BE2C (cell line): ENCODE measurements around the gene SOX13.

Experiments
- DNase-seq: peaks from one replicate; pipeline ENCODE4 v3.0.0-alpha.2; 2020
- H3K27me3 ChIP-seq: fragments of 250-450 bp; sonication (Bioruptor Pico); 2 replicates; pipeline ENCODE4 v1.5.1; 2020; ENCODE audit warnings: mild to moderate bottlenecking
- H3K36me3 ChIP-seq: fragments of 250-450 bp; sonication (Bioruptor Pico); 2 replicates; pipeline ENCODE4 v1.5.1; 2020; ENCODE audit warnings: mild to moderate bottlenecking
- H3K4me1 ChIP-seq: fragments of 250-450 bp; sonication (Bioruptor Pico); 2 replicates; pipeline ENCODE4 v1.5.1; 2020
- H3K4me3 ChIP-seq: 2 replicates; pipeline ENCODE4 v1.5.1; 2011; ENCODE audit warnings: low read depth, low read length
- H3K9me3 ChIP-seq: fragments of 250-450 bp; sonication (Bioruptor Pico); 2 replicates; pipeline ENCODE4 v1.5.1; 2020
- CTCF ChIP-seq: IDR thresholded peaks from 2 replicates; pipeline ENCODE4 v1.5.1; 2012; ENCODE audit warnings: mild to moderate bottlenecking, low read depth, low read length

SOX13 gene

GRCh38 chr1:204067935-204068334 is 5.0 kb upstream of the SOX13 start:
- Histone ChIP-seq H3K36me3 (no peaks in the 10 kb centered on the region), H3K4me3 (no peak overlapping the region), H3K4me1 (no peaks in the 10 kb centered on the region), H3K27me3 (no peaks in the 10 kb centered on the region), H3K9me3 (no peaks in the 10 kb centered on the region)
- no peak for TF ChIP-seq CTCF
- DNase-seq, result no peak

- DNase-seq, result no peak
- Histone ChIP-seq H3K9me3 (no peaks in the 10 kb centered on the region), H3K36me3 (no peaks in the 10 kb centered on the region), H3K27me3 (peaks cover 19% of the 10 kb centered on the region), H3K4me1 (no peaks in the 10 kb centered on the region), H3K4me3 (no peak overlapping the region)
- no peak for TF ChIP-seq CTCF
Observed at GRCh38 chr1:204069887-204070286, 3.0 kb upstream of the SOX13 start.

GRCh38 chr1:204070895-204071294 is 2.0 kb upstream of the SOX13 start:
- no peak overlapping the region for H3K4me3 ChIP-seq
- H3K4me1 ChIP-seq, result no peaks in the 10 kb centered on the region; the same call in 1 of the 2 replicates
- peaks cover 29% of the 10 kb centered on the region for H3K27me3 ChIP-seq
- TF ChIP-seq CTCF, result no peak
- no peaks in the 10 kb centered on the region for H3K36me3 ChIP-seq
- DNase-seq, result no peak
- H3K9me3 ChIP-seq, result no peaks in the 10 kb centered on the region

GRCh38 chr1:204073837-204074273 is 940 bp downstream of the SOX13 start:
- no peak for DNase-seq
- Histone ChIP-seq H3K27me3 (peaks cover 41% of the 10 kb centered on the region), H3K4me3 (peak overlapping the region; percentile 47), H3K36me3 (no peaks in the 10 kb centered on the region), H3K9me3 (no peaks in the 10 kb centered on the region), H3K4me1 (no peaks in the 10 kb centered on the region; the same call in 1 of the 2 replicates)
- TF ChIP-seq CTCF, result no peak

GRCh38 chr1:204074274-204075138 is 1.6 kb downstream of the SOX13 start:
- no peaks in the 10 kb centered on the region for H3K9me3 ChIP-seq
- peak; percentile 48 for DNase-seq
- peak overlapping the region; percentile 47 for H3K4me3 ChIP-seq
- H3K4me1 ChIP-seq, result no peaks in the 10 kb centered on the region; the same call in 1 of the 2 replicates
- H3K36me3 ChIP-seq, result no peaks in the 10 kb centered on the region
- peaks cover 41% of the 10 kb centered on the region for H3K27me3 ChIP-seq
- TF ChIP-seq CTCF, result no peak

GRCh38 chr1:204075139-204075521 is 2.2 kb downstream of the SOX13 start:
- H3K4me3 ChIP-seq, result peak overlapping the region; percentile 47; the same call in 1 of the 2 replicates
- H3K4me1 ChIP-seq, result peaks cover 2% of the 10 kb centered on the region; the same call in 1 of the 2 replicates
- no peak for DNase-seq
- no peaks in the 10 kb centered on the region for H3K36me3 ChIP-seq
- peaks cover 41% of the 10 kb centered on the region for H3K27me3 ChIP-seq
- no peaks in the 10 kb centered on the region for H3K9me3 ChIP-seq
- TF ChIP-seq CTCF, result no peak
